CD4-positive, alpha-beta T cell treated with Interleukin-15 for 4 hours (primary cell): ENCODE measurements around the gene SDF2L1.

Experiments used
- DNase-seq: peaks from one replicate; pipeline ENCODE4 v3.0.0-alpha.2; 2020; ENCODE audit warnings: low spot score

SDF2L1 gene

DNA sequence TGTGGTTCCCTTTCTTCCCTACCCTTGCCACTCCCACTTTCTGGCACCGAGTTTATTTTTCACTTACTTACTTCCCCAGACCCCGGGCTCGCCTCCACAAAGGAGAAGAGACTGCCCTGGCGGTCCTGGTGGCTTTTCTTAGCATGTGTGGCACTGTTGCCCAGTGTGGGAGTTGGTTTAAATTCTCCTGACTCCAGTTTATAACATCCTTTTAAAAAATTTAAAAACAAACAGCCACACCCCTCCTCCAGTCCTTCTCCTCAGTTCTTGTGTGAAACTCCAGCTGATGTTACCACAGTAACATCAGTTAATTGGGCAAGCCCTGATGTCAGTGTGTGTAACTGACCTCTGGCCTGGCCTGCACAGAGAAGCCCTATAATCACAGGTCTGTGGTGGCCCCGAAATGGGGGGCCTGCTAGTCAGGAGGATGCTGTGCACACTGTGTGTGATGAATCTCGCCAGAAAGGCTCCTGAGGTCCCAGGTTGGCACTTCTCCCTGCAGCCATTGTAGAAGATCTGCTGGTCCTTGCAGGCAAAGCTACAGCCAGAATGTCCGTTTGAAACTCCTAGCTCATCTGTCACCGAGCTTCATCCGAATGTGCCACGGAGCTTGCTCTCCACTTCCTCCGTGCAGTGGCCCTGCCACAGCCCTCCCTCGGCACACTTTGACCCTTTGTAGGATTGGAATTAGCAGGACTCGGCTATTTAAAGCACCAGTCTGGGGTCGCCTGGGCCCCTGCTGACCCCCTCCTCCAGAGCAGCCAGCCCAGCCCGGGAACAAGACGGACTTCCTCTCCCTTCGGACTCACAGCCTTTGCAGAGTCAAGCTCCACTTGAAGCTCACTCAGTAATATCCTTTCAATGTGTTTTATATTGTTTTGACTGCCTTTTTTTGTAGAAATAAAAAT, 19.8 kb upstream of the SDF2L1 start:
- DNase-seq = no peak

DNA sequence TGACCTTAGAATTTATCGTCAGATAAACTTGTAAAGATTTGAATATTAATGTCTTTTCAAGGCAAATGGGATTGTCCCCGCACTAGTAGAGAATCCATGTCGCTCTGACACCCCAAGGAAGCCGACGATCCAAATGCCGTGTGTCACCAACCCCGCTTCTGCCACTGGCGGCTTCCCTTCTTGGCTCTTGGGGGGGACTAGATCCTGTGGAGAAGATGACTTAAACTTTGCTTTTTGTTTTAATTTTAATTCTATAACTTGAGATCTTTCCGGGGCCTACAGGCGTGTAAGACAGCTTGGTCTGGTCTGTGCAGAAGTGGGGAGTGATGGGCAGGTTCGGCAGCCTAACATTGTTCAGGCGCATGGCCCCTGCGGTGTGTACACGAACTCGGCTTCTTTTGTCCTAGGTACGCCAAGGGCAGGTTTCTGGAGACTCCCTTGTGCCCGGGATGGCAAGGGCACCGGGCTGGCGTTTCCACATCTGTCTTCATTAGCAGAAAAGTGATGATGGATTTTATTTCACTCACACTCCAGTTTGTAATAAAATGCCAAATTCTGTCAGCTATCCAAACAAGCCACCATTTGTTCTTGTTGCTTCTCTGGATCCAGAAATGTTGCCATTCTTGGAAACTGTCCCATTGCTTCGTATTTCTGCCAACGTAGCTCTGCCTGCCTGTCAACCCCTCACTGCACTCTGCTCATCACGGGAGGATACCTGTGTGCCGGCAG, 19.0 kb upstream of the SDF2L1 start:
- no peak for DNase-seq

DNA sequence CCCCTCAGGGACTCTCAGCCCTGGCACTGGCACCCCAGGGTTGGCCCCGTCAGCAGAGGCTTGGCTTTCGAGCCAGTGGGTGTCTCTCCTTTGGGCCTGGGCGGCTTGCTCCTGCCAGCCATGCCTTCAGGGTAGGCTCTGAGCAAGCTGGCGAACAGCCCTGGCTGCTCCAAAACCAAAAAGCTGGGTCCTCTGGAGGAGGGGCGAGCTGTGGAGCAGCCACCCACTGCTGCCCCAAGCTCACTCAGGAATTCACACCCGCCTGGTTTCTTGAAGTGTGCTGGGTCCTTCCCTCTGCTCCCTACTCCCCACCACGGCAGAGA, 18.5 kb upstream of the SDF2L1 start:
- DNase-seq = no peak

DNA sequence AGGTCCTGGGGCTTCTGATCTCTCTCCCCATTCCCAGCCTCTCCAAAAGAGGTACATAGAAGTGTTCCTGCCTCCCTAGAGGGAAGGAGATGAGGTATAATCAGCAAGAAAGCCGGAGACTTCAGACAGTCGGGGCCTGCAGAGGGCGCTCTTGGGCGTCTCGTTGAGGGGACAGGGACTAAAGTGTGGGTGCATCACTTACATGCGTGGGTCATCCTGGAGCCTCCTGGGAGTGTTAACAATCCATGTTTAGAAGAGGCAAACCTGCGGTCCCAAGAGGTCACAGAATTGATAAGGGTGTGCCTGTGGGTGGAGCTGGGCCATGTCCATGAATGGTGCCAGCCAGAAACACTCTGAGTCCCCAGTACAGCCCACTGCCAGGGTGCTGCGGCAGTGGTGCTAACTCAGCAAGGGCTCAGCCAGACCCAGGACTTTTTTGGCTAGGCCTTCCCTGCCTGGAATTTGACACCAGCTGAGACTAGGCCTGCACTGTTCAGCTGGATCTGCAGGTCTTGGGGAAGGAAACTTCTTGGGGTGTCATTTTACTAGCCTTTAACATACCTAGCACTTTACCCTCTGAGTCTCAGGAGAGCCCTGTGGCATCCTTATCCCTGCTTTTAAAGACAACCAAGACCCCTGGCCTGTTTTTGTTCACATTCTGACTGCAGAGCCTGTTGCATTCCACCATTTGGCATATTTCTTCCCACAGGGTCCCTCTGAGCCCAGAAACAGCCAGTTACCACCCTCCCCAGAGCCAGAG, 17.8 kb upstream of the SDF2L1 start:
- no peak for DNase-seq

- DNase-seq = no peak
Measured at GRCh38 chr22:21624880-21625791, 17.0 kb upstream of the SDF2L1 start.

- DNase-seq = no peak
Measured at GRCh38 chr22:21626073-21626734, 15.9 kb upstream of the SDF2L1 start.

DNA sequence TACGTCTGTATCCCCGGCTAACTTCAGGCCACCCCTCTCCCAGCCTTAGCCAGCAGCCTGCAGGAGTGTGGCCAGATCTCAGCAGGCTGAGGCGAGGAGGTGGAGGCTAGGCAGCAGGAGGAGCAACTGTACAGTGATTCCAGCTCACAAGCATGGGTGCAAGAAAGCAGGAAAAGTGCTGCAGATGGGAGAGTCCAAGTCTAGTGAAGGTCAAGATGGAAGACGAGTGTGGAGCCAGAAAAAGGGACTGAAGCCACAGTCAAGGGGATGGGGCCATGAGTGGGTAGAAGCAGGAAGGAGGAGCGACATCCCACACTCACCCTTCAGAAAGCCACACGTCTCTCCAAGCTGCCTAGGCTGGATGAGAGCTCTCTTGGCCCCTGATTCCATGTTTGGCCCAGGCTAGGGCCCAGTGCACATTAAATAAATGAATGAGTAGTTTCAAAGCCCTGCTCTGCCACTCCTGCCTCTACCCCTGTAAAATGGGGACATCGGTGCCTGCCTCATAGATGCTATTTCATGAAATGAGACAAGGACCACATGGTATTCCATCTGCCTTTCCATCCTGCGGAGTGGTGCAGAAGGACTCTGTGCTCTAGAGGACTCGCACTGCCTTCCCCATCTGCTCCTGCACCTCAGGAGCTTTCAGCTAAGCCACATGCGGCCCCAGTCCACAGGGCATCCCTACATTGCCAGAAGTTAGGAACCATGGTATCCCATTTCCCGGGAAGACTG, 15.2 kb upstream of the SDF2L1 start:
- no peak for DNase-seq

- DNase-seq = no peak
Measured at GRCh38 chr22:21628386-21629254, 13.5 kb upstream of the SDF2L1 start.

- peak; percentile 95 for DNase-seq
Measured at GRCh38 chr22:21629255-21630149, 12.6 kb upstream of the SDF2L1 start, which contains the start of gene YDJC. TSS of gene YDJC (minus strand) at chr22:21630022. CDS start at chr22:21630014, 8 bp downstream.

DNA sequence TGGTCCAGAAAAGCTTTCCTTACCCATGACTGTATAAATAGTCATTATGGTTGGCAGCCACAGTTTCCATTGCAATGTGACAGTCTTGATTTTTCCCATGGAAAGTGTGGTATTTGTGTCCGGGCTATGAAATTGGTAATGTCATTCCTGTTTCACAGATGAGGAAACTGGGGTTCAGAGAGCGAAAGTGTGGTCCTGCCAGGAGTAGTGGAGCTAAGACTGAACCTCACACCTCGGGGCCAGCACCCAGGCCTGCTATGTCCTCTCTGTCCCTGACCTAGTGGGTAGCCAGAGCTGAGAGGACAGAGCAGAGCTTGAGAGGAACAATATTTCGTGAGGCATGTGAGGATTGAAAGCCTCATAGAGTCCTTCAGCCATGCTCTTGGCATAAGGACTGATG, 11.1 kb upstream of the SDF2L1 start:
- no peak for DNase-seq

GRCh38 chr22:21632237-21632895, 9.7 kb upstream of the SDF2L1 start, which contains the start of gene CCDC116:
TSS of gene CCDC116 (plus strand) at chr22:21632760. CDS start at chr22:21633182, 422 bp downstream.
- peak; percentile 73 for DNase-seq

- DNase-seq = no peak
Measured at GRCh38 chr22:21632931-21633330, 9.2 kb upstream of the SDF2L1 start.

GRCh38 chr22:21633481-21633880, 8.6 kb upstream of the SDF2L1 start:
- no peak for DNase-seq

DNA sequence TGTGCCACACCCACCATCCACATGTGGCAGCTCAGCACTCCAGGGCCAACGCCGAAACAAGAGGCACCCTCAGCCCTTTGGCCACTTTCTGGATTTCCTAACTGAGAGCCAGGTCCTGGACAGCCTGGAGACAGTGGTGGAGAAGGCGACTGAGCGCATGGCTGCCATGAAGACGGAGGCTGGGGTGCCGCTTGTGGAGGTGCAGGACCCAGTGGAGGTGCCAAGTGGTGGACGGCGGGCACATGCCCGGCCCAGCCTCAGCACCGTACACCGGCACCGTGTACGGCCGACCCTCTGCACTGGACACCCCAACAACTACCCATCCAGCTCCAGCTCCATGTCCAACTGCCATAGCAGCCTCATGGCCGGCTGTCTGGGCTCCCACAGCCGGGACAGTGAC, 8.0 kb upstream of the SDF2L1 start:
- no peak for DNase-seq

DNA sequence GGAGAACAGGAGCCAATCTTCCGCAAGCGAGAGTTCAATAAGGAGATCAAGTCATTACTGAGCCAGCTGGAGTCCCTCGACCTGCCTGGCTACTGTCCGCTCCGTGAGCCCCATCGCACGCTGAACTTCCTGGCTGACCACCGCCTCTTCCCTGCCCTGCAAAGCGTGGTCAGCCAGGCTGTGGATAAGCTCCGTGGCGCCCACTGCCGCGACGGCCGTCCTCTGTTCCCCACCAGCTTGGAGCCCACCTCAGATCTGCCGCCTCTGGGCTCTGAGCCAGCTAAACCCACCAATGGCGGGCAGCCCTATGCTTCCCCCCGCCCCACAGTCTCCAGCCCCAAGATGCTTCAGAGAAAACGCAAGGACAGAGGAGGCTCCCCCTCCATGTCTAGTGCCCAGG, 7.3 kb upstream of the SDF2L1 start:
- no peak for DNase-seq

DNA sequence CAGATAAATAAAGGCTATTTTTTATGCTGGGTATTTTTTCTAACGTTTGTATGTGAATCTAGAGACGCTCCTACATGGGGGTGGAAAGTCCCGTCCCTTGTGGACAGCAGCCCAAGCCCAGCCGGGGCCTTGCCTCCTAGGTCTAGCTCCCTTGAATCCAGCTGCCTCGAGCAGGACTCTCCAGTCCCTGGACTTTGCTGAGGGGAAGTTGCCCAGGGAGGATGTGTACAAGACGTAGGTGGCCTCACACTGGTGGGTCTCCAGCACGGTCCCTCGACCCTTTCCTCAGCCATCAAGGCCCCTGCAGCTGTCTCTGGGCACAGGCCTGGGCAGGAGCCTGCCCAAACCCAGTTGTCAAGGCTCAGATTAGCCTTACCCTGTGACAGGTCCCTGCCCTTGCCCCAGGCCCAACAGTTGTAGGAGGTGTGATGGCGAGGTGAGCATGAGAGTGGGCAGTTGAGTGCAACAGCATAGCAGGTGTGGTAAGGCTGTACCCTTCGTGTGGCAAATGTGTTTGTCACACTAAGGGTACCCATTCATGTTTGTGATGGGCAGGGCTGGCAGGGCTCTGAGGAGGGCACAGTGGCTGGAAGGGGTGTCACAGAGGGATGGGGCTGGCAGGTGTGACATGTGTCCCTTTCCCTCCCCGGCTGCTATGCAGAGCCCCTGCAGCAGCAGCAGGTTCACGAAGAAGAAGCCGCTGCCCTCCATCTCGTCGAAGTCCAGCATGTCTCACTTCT, 6.2 kb upstream of the SDF2L1 start:
- no peak for DNase-seq
